NCI-H2196 treated with DMSO at 0.1 percent for 48 hours (cell line): Measurements from ENCODE around the gene WDR76.

Source experiments
- DNase-seq: peaks from one replicate; lab custom pipeline; 2025; ENCODE audit not compliant: unreplicated experiment; lab: John Stamatoyannopoulos, UW

The WDR76 gene

GRCh38 chr15:43913026-43913780, 86.4 kb downstream of the WDR76 start:
- no peak for DNase-seq

DNA sequence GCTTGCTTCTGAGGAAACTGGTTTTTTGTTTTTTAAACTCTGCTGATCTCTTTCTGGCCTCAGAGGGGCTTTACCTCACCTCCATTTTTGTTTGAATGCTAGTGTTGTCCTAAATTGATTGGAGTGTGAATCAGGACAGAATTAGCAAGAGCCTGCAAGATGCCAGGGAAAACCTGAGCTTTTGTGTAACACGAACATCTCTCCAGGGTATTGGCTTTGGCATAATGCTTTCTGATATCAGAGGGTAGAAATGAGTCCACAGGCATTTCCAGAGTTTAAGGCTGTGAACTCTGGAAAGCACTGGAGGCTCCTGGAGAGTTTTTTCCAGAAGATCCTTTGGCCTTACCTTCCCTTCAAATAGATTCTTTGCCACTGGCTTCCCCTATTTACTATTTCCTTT, 87.1 kb downstream of the WDR76 start:
- no peak for DNase-seq

DNA sequence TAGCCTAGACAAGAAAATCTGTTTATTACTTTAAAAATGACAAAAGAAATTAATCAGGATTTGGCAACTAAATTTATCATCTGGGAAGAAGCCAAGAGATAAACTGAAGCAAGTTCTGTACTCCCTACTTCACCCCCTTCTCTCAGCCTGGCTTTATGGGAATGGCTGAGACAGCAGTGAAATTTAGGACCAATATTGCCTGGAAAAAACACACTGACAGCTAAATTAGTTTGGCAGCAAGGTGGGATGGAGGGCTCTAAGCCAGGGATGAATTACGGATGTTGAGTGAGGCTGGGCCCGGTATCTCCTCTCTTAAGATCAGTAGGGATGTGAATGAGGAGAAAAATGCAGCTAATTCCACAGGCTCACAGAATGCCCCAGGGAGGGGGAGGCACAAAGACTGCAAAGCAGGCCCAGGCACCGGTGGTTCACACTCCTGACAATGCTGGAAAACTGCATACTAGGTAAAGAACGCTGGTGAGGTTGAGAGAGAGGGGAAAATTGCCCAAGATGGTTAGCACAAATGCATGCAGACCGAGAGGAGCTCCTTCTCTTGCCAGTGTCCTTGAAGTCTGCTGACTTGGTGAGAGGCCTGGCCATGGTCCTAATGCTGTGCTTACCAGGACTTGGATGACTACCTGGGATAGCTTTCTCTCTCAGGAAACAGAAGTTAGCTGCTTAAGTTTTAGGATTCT, 89.0 kb downstream of the WDR76 start:
- no peak for DNase-seq

DNA sequence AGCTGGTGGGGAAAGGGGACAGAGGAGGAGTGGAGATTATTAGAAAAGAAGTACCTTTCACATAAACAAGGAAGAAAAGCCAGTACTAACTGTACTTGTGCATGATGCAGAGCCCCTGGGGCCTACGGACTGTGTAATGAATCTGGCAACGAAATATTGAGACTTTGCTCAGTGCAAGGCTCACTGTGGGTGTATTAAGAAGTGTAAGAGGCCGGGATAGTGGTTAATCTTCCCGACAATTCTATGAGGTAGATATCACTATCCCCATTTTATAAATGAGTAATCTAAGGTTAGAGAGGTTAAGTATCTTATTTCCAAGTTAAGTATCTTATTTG, 89.5 kb downstream of the WDR76 start:
- no peak for DNase-seq
